GM23338 (cell line): ENCODE data around the gene EFCAB8. TPM values are rescaled to one million over a fixed set of nuclear protein-coding genes. Genes with fewer than 3 reads are reported as not detected.

Experiments
- EZH2 ChIP-seq: fragments of 200-600 bp; sonication (generic); IDR thresholded peaks from one replicate; pipeline ENCODE4 v1.8.0; 2017; ENCODE audit warnings: antibody characterized with exemption, mild to moderate bottlenecking, low read depth; ENCODE audit not compliant: unreplicated experiment
- NANOG ChIP-seq: IDR thresholded peaks from 2 replicates; pipeline ENCODE4 v1.6.1; 2016; ENCODE audit warnings: antibody characterized with exemption, borderline replicate concordance
- ZNF114 ChIP-seq: fragments of 250-450 bp; sonication (Bioruptor Pico); IDR thresholded peaks from 2 replicates; pipeline ENCODE4 v1.5.0; 2020; ENCODE audit warnings: mild to moderate bottlenecking, moderate library complexity
- ZNF331 ChIP-seq: fragments of 250-450 bp; sonication (Bioruptor Pico); IDR thresholded peaks from 2 replicates; pipeline ENCODE4 v1.5.0; 2020; ENCODE audit warnings: low read depth, mild to moderate bottlenecking, moderate library complexity
- polyA plus RNA-seq: library from polyadenylated mRNA; unstranded; fragments of >200 nt; fragmentation: Nextera tagmentation; extraction: Ambion mirVana; gene quantifications from 2 replicates; pipeline ENCODE4 v1.2.1, GENCODE V29; 2016
- total RNA-seq: library from RNA; depleted of rRNA; stranded (reverse); fragments of >200 nt; shearing (Covaris generic); gene quantifications from 2 replicates; pipeline ENCODE4 v1.2.3, GENCODE V29; 2014
- TF ChIP-seq, protein P1 (sequence below): fragments of 250-450 bp; sonication (Bioruptor Pico); IDR thresholded peaks from 2 replicates; pipeline ENCODE4 v1.5.0; 2020; ENCODE audit warnings: mild to moderate bottlenecking, moderate library complexity
- TF ChIP-seq, protein P2 (sequence below), 2 experiments: fragments of 200-600 bp in 1 of 2; sonication (generic) in 1 of 2; conservative IDR thresholded peaks; 2 replicates each; pipeline versions ENCODE4 v1.5.1 to v1.6.1; 2016 to 2017; ENCODE audit warnings: antibody characterized with exemption in 2 of 2, low read depth in 2 of 2, mild to moderate bottlenecking in 2 of 2, moderate library complexity in 1 of 2
- TF ChIP-seq, protein P3 (sequence below): IDR thresholded peaks from one replicate; pipeline ENCODE4 v1.6.1; 2018; ENCODE audit warnings: antibody characterized with exemption; ENCODE audit not compliant: unreplicated experiment

The EFCAB8 gene
- total and polyA plus RNA-seq, 2 experiments from 2014 or later = 0.35 TPM; not detected in 1

DNA sequence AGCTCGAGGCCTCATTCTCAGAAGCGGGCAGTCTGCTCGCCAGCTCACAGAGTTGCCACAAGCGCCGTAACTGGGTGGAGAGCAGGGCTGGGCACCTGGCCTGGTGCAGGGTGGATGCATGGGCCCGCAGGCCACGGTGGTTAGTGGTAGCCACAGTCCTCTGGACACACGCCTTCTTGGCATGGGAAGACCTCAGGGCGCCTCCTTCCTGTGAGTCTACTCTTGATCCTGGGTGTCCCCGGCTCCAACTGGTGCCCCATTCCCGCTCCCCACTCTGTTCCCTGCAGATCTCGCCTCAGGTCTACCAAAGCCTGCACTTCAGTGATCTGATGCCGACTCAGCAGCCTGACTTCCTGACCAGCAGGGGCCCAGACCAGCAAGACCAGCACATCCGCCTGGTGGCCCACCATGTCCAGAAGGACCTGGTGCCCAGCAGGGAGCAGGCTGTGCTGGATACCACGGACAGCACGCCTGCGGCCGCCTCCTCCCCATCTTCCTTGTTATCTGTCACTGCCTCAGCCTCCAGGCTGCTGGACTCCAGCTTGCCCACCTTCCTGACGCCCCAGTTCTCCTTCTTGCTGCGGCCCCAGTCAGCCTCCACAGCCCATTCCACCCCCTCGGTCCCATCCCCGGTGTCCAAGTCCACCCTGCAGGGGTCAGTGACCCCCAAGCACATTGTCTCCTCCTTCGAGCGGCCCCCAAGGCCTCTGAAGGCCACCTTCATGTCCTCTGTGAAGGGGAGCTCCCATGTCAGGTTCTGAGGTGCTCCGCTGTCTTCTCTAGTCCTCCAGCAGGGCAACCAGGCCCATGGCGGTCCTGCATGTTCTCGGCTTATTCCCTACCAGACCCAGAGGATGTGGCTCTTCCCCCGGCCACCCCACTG, 102.4 kb downstream of the EFCAB8 start (continued):
- TF ChIP-seq, protein P1, sequence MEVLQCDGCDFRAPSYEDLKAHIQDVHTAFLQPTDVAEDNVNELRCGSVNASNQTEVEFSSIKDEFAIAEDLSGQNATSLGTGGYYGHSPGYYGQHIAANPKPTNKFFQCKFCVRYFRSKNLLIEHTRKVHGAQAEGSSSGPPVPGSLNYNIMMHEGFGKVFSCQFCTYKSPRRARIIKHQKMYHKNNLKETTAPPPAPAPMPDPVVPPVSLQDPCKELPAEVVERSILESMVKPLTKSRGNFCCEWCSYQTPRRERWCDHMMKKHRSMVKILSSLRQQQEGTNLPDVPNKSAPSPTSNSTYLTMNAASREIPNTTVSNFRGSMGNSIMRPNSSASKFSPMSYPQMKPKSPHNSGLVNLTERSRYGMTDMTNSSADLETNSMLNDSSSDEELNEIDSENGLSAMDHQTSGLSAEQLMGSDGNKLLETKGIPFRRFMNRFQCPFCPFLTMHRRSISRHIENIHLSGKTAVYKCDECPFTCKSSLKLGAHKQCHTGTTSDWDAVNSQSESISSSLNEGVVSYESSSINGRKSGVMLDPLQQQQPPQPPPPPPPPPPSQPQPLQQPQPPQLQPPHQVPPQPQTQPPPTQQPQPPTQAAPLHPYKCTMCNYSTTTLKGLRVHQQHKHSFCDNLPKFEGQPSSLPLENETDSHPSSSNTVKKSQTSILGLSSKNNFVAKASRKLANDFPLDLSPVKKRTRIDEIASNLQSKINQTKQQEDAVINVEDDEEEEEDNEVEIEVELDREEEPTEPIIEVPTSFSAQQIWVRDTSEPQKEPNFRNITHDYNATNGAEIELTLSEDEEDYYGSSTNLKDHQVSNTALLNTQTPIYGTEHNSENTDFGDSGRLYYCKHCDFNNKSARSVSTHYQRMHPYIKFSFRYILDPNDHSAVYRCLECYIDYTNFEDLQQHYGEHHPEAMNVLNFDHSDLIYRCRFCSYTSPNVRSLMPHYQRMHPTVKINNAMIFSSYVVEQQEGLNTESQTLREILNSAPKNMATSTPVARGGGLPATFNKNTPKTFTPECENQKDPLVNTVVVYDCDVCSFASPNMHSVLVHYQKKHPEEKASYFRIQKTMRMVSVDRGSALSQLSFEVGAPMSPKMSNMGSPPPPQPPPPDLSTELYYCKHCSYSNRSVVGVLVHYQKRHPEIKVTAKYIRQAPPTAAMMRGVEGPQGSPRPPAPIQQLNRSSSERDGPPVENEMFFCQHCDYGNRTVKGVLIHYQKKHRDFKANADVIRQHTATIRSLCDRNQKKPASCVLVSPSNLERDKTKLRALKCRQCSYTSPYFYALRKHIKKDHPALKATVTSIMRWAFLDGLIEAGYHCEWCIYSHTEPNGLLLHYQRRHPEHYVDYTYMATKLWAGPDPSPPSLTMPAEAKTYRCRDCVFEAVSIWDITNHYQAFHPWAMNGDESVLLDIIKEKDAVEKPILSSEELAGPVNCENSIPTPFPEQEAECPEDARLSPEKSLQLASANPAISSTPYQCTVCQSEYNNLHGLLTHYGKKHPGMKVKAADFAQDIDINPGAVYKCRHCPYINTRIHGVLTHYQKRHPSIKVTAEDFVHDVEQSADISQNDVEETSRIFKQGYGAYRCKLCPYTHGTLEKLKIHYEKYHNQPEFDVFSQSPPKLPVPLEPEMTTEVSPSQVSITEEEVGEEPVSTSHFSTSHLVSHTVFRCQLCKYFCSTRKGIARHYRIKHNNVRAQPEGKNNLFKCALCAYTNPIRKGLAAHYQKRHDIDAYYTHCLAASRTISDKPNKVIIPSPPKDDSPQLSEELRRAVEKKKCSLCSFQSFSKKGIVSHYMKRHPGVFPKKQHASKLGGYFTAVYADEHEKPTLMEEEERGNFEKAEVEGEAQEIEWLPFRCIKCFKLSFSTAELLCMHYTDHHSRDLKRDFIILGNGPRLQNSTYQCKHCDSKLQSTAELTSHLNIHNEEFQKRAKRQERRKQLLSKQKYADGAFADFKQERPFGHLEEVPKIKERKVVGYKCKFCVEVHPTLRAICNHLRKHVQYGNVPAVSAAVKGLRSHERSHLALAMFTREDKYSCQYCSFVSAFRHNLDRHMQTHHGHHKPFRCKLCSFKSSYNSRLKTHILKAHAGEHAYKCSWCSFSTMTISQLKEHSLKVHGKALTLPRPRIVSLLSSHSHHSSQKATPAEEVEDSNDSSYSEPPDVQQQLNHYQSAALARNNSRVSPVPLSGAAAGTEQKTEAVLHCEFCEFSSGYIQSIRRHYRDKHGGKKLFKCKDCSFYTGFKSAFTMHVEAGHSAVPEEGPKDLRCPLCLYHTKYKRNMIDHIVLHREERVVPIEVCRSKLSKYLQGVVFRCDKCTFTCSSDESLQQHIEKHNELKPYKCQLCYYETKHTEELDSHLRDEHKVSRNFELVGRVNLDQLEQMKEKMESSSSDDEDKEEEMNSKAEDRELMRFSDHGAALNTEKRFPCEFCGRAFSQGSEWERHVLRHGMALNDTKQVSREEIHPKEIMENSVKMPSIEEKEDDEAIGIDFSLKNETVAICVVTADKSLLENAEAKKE = no peak
- TF ChIP-seq EZH2 (no peak), ZNF331 (CRISPR knock-in tag) (no peak), ZNF114 (no peak), NANOG (no peak)
- TF ChIP-seq, protein P2, sequence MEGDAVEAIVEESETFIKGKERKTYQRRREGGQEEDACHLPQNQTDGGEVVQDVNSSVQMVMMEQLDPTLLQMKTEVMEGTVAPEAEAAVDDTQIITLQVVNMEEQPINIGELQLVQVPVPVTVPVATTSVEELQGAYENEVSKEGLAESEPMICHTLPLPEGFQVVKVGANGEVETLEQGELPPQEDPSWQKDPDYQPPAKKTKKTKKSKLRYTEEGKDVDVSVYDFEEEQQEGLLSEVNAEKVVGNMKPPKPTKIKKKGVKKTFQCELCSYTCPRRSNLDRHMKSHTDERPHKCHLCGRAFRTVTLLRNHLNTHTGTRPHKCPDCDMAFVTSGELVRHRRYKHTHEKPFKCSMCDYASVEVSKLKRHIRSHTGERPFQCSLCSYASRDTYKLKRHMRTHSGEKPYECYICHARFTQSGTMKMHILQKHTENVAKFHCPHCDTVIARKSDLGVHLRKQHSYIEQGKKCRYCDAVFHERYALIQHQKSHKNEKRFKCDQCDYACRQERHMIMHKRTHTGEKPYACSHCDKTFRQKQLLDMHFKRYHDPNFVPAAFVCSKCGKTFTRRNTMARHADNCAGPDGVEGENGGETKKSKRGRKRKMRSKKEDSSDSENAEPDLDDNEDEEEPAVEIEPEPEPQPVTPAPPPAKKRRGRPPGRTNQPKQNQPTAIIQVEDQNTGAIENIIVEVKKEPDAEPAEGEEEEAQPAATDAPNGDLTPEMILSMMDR (conservative IDR thresholded peaks at IDR 0.05; ENCODE audit: low read depth in 2 of 2) = no peak
- TF ChIP-seq, protein P3, sequence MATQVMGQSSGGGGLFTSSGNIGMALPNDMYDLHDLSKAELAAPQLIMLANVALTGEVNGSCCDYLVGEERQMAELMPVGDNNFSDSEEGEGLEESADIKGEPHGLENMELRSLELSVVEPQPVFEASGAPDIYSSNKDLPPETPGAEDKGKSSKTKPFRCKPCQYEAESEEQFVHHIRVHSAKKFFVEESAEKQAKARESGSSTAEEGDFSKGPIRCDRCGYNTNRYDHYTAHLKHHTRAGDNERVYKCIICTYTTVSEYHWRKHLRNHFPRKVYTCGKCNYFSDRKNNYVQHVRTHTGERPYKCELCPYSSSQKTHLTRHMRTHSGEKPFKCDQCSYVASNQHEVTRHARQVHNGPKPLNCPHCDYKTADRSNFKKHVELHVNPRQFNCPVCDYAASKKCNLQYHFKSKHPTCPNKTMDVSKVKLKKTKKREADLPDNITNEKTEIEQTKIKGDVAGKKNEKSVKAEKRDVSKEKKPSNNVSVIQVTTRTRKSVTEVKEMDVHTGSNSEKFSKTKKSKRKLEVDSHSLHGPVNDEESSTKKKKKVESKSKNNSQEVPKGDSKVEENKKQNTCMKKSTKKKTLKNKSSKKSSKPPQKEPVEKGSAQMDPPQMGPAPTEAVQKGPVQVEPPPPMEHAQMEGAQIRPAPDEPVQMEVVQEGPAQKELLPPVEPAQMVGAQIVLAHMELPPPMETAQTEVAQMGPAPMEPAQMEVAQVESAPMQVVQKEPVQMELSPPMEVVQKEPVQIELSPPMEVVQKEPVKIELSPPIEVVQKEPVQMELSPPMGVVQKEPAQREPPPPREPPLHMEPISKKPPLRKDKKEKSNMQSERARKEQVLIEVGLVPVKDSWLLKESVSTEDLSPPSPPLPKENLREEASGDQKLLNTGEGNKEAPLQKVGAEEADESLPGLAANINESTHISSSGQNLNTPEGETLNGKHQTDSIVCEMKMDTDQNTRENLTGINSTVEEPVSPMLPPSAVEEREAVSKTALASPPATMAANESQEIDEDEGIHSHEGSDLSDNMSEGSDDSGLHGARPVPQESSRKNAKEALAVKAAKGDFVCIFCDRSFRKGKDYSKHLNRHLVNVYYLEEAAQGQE = no peak
